ENCODE measurements around the gene SLC66A1.
A peak's percentile ranks its signal among the peaks of the same experiment; 100 is the strongest.

The SLC66A1 gene

DNA sequence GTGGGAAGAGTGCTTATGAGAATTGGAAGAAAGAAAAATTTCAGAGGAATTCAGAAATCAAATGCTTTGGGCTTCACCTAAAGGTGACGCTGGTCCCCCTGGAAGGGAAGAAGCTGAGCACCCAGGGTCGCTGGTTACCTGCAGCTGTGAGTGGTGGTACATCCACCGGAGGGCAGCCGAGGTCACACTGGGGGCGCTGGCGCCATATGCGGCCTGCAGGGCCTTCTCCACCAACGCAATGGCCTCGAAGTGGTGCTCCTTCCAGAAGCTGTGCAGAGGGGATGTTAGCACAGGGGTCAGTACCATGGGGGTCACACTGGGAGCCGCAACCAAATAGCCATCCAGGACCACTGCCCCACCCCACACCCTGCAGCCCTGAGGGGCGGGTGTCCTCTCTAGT is 6.2 kb upstream of the SLC66A1 start:
- no peak for DNase-seq (ENCODE audit: low spot score)

DNA sequence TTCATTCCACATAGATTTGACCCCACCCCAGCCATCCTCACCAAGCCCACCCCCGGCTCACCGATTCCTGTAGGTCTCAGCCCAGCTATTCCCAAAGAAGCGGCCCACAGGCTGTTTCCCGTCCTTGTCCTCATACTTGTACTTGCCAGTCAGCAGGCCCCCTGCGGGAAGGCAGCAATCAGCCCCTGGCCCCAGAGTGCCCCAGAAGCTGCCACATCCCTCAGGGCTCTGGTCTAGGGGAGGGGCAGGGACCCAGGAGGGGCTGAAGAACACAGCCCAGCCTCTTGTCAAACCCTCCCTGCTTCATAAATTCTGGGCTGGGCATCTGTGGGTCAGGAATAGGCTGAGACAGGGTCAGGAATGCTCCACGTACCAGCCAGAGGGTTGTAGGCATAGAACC is 5.2 kb upstream of the SLC66A1 start:
- DNase-seq (ENCODE audit: low spot score) = no peak

DNA sequence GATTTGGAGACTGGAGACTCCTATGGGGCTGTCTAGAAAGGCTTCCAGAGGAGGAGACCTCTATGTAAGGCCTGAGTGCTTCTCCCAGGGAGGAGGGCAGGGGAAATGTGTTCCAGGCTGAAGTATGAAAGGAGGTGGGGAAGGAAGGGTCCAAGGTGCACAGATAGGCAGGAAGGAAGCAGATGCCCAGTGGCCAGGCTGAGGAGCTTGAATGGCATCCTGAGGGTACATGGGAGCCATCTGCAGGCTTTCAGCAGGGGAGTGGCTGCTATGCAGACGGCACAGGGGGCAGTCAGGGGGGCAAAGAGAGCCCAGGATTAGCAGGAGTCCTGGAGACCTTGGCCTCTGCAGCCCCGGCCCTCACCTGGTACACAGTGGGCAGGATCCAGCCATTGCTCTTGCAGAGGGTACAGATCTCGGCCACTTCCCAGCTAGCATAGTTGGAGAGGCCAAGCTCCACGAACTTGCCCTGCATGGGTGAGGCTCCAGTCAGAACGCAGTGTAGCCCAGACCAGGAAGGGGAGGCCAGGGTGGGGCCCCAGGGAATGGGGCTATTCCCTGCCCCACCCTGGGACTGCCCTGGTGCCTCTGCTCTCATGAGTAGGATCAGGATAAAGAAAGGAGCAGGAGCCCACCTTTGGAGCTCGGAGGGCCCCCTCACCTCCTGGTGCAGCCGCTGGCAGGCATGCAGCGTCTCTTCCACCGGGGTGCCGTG is 4.2 kb upstream of the SLC66A1 start:
- DNase-seq (ENCODE audit: low spot score) = no peak

DNA sequence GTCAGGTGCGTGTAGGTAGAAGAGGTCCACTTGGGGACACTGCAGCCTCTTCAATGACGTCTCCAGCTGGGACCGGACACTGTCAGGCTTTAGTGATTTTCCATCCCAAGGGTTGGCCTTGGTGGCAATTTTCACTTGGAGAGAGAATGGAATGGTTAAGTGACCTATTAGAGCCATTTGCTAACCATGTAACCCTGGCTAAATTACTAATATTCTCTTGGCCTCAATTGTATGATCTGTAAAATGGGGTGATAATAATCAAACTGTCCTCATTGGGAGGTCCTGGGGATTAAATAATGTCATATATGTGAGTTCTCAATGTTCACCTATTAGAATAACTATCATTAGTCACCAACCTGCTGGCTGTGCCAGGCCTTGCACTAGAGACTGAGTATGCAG is 3.6 kb upstream of the SLC66A1 start:
- DNase-seq (ENCODE audit: low spot score) = no peak

DNA sequence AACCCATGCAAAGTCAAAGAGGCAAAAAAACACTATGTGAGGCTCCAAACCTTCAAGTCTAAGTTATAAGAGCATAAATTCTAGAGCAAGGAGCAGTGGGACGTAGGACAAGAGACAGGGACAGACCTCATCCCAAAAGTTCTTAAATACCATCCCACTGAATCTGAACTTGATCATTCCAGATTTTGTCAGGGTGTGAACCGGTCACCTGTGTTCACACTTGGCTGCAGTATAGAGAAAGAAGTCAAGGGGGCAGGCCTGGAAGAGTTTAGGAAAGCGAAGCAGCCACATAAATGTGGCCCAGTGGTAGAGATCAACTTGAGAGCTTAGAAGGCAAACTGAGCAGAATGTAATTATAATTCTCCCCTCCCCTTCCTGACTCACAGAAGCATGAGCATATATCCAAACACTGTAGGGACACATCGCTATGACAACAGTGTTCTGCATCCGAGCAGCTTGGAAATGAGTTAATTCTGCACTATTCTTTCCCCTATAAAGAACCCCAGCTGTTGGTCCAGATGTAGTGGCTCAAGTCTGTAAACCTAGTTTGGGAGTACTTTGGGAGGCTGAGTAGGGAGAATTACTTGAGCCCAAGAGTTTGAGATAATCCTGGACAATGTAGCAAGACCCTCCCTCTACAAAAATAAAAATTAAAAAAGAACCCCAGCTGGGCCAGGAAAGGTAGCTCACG is 2.9 kb upstream of the SLC66A1 start:
- no peak for DNase-seq (ENCODE audit: low spot score)

DNA sequence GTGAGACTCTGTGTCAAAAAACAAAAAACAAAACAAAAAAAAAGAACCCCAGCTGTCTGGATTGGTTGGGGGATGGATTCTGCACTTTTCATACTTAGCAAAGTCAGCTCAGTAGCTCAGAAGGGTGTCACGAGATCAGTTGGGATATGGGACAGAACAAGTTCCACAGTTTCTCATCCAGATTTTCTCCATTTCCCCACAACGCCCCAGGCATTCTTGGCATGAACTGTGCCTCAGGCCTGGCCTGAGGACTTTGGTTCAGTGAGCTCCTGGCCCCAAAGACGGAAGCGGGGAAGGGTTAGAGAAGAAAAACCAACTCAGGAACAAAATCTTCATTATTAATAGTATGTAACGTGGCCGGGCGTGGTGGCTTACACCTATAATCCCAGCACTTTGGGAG is 2.1 kb upstream of the SLC66A1 start:
- DNase-seq (ENCODE audit: low spot score) = no peak

DNA sequence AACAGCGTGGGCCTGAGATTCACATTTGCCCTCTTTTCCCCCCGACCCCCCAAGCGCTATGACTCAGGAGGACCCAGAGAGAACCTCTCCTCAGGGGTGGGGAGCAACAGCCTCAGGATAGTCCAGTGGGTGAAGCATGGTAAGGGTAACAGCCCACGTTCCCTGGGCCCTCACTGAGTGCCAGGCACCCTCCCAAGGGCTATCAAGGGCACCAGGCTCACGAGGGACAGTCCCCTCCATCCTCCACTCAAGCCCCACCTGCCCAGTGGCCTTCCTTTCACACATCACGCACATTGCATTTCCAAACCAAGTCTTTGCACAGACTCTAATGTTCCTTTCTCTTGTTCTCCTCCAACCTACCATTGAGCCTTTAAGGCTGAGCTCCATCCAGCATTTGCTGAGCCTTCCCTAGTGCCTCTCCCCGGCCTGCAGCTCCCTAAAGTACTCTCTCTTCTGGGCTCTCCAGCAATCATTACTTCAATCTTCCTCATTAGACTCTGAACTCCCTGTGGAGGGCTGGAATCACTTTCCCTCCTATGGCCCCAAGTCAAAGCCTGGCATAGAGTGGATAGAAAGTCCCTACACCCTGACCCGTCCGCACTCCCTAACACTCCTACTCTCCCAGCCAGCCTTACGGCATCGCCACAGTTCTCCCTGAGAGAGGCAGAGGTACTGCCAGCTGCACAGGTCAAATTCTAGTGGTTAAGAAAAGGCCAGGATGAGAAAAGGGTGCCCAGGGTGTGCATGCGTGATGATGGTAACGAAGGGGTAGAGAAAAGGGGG is 1.2 kb upstream of the SLC66A1 start:
- no peak for DNase-seq (ENCODE audit: low spot score)

DNA sequence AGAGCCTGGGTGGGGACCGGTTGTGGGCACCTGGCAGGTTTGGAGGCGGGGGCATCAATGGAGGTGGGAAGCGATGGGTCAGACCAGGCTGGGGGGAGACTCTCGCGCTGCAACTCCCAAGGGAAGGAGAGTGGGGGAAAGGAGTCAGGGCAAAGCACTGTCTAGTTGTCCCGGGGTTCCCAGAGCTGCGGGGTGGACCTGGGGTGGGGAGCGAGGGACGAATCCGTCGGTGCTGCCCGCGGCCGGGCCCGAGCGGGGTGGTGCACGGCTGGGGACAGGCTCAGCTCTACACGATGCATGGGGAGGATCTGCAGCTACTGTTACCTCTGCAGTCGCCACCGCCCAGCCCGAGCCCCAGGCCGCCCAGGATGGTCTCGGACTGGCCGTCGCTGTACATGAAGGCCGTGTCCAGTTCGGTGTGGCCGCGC is 609 bp upstream of the SLC66A1 start:
- no peak for DNase-seq (ENCODE audit: low spot score)

DNA sequence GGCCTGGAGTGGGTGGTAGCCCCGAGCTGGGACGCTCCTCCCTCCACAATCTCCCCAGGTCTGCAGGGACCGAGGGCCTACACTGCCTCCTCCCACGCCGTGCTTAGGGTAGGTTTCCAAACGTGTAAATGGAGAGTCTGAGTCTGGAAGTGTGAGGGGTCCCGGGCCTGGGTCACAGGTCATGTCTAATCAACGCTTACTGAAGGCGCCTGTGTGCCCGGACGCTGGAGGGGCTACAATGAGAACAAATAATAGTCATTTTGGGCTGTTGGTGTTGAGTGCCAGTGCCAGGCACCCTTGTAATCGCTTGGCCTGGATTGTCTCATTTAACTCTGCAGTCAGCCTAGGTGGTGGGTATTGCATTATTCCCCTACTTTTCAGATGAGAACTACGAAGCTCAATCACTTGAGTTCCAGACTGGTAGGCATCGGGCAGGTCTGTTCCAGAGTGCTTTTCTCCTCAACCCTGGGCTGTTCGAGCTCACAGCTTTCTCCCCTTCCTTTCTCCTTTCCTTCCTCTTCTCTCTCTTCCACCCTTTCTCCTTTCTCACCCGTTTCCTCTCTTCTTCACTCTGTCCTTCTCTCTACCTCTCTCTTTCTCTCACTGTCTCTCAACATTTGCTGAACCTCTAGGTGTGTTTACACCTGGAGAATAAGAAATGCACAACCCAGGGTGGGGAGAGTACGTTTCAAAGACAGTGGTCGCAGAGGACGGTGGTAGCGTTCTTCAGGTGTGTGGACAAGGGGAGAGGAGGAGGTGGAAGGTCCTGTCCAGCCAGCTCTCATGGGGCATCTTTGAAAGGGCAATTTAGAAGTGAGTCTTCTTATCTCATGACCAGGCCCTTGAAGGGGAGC is 883 bp downstream of the SLC66A1 start:
- DNase-seq (ENCODE audit: low spot score) = peak; percentile 11

DNA sequence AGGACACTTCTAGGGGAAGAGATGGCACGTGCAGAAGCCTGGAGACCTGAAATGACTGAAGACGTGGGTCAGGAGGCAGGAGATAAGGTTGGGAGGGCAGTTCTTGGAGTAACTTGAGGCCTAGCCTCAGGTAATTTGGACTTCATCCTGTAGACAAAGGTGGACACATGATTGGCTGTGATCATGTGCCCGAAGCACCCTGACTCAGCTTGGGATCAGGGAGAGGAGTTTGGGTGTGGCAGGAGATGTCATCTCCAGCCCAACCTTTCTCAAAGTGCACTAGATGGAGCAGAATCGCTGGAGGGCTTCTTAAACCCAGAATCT is 1.5 kb downstream of the SLC66A1 start:
- no peak for DNase-seq (ENCODE audit: low spot score)

DNA sequence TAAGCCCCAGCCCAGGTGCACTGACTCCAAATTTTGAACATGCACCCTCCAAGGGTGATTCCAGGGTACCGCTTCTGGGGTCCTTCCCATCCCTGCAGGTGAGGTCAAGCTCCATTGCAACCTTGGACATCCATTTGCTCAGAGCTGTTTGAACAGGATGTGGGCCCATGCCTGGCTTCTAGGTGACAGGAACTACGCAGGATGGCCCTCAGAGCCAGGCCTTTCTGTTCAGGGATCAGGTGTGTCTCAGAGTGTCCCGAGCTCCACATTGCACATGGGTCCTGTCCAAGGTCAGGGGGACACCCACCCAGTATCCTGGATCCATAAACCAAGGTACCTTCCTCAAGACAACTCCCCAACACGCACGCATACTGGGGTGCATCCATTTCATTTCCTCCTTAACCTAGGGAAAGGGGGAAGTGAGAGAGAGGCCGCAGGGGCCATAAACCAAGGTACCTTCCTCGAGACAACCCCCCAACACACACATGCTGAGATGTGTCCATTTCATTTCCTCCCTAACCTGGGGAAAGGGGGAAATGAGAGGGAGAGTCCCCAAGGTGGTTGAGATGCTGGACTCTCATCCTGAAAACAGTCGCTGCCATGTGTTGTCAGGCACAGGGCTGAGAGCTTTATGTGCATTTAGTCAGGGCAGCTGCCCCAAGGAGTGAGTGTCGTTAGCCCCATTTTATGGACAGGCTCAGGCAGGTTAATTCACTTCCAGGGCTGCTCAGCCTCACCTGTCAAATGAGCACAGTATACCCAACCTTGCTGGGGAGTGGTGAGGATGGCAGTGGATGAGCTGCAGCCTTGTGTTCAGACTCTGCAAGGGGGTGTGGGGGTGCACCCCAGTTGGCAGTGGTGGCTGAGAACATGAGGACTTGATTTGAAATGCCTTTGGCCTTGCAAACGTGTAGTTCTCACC is 2.1 kb downstream of the SLC66A1 start:
- no peak for DNase-seq (ENCODE audit: low spot score)

DNA sequence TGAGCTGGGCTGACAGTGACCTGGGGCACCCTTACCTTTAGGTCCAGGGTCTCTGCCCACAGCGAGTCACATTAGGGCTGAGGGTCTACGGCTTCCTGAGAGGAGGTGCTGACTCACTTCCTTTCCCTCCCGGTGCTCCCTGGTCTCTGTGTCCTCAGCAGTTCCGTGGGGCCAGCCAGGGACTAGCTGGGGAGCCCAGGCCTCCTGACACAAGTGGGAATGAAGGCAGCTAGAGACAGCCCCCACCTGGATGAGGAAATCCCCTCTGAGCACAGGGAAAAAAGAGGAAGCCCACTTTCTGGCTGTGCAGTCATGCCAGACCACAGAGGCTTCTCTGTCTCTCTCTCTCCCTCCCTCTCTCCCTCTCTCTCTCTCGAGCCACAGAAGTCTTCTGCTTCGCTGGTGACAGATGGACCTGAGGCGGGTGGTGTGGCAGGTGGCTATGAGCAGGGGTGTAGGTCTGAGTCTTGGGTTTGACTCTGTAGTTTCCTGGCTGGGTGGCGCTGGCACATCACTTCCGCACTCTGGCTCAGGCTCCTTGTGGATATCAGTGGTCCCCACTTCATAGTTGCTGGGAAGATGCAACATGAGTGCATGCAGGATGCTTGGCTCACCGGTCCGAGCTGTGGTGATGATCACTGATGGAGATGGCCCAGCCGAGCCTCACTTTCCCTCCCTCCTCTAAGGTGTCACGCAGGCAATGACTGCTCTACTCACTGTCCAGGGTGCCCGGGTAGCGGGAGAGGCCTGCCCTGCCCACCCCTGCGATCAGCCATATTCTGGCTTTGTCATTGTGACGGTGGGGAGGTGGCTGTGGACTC is 3.5 kb downstream of the SLC66A1 start:
- no peak for DNase-seq (ENCODE audit: low spot score)

DNA sequence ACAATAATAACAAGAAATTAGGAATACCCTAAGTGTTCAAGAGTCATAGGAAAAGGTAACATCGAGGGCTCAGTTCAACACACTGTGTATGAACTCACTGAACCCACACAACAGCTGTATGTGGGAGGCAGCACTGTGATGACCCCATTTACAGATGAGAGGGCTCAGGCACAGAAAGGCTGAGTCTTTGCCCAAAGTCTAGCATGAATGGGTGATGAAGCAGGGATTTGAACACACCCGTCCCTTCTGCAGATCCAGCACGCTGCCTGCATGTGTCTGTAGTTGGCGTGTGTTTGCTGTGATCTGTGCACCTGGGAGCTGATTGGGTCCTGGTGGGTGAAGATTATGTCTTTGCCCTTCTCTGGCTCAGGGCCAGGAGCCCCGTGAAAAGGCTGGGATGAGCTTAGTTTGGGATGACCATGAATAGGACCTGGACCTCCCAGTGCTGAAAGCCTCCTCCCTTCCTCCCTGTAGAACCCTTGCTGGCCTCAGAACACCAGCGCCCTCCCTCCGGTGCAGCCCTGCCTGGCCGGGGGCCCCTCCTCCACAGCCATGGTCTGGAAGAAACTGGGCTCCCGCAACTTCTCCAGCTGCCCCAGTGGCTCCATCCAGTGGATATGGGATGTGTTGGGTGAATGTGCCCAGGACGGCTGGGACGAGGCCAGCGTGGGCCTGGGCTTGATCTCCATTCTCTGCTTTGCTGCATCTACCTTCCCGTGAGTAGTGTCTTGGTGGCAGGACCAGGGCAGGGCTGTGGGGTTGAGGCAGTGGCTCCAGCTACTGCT is 5.2 kb downstream of the SLC66A1 start:
- DNase-seq (ENCODE audit: low spot score) = no peak

DNA sequence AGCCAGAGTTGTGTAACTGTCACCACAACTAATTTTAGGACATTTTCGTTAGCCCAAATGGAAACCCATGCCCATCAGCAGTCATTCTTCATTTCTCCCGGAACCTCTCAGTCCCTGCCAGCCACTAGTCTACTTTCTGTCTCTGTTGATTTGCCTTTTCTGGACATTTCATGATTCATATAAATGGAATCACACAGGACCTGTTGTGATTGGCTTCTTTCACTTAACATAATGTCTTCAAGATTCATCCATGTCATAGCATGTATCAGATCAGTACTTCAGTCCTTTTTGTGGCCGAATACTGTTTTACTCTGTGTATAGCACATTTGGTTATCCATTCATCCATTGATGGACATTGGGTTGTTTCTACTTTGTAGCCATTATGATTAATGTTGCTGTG is 7.1 kb downstream of the SLC66A1 start:
- no peak for DNase-seq (ENCODE audit: low spot score)

DNA sequence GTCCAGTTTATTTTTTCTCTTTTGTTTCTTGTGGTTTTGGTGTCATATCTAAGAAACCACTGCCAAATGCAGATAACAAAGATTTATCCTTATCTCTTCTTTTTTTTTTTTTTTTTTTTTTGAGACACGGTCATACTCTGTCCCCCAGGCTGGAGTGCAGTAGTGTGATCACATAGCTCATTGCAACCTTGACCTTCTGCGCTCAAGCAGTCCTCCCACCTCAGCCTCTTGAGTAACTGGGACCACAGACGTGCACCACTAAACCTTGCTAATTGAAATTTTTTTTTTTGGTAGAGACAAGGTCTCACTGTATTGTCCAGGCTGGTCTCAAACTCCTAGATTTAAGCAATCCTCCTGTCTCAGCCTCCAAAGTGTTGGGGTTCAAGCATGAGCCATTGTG is 8.9 kb downstream of the SLC66A1 start:
- DNase-seq (ENCODE audit: low spot score) = no peak

DNA sequence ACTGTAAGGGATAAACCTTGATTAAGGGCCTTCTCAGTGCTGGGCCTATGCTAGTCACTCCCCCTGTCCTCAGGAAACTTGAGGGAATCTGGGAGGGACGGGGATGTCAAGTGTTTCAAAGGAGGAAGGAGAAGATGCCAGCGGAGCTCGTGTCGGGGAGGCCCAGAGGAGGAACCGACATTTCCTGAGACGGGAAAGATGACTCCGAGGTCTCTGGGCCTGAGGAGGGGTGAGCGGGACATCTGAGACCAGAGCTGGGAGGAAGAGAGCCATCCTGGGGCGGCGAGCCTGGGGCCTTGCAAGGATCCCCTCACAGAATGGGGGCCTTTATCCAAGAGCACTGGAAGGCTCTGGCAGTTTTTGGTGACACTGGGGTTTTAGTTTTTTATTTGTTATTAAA is 10.4 kb downstream of the SLC66A1 start:
- no peak for DNase-seq (ENCODE audit: low spot score)

DNA sequence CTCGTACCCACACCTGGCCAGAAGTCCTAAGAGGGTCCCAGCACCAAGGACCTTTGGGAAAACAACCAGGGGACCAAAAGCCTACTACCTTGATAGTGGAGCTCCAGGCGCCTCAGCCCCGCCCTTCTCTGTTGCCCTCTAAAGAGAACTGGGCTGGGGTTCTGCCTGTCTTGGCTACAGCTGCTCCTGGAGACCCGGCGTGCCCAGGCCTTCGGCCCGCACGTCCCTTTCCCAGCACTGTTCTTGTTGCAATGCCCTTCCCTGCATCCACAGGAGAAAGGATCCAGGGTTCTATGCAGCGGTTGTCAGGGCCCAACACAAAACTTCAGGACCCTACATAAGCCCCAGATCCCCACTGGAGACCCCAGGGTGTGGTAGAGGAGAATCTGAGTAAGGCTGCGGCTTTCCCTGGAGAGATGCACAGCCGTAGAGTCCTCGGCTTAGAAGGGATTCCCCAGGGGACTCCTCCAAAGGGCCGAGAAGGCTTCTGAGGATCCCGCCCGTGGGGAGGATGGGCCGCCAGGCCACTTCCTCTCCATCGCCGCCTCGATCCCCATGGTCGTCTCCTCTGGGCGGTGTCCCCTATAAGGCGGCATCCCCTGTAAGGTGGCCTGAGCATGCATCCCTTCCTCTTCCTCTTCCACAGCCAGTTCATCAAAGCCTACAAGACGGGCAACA is 12.0 kb downstream of the SLC66A1 start:
- DNase-seq (ENCODE audit: low spot score) = no peak

DNA sequence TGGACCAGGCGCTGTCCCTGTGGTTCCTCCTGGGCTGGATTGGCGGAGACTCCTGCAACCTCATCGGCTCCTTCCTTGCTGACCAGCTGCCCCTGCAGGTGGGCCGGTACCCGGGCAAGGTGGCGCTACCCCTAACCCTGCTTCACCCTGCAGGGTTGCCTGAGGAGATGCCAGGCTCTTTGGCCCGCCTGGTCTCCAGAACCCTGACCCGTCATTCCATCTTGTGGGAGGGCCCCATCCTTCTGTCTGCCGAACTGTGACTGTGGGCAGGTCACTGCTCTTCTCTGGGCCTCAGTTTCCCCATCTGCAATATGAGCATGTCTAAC is 12.5 kb downstream of the SLC66A1 start:
- DNase-seq (ENCODE audit: low spot score) = no peak

DNA sequence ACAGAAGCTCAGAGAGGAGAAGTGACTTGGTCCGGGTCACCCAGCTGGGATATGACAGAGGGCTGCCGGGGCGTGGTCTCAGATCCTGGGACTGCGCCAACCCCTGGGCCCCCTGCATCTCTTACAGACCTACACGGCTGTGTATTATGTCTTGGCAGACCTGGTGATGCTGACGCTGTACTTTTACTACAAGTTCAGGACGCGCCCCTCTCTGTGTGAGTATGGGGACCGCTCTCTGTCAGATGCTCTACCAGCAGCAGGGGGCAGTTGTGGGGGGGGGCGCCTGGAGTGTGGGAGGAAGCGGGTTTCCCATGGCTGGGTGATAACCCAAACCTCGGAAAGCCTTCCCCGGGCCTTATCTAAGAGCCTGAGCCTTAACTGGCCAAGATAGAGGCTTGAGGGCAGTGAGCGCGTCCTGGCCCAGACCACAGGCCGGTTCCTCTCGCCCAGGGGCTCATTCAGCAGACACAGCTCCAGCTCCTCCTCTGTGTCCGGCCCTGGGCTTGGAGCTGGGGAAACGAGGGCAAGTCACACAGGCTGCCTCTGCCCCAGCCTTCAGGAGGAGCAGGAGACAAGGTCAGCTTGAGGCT is 13.3 kb downstream of the SLC66A1 start:
- no peak for DNase-seq (ENCODE audit: low spot score)

Data from CD4-positive, alpha-beta T cell treated with Interleukin-2 at 100 ng/mL for 4 hours (primary cell).